Retinal pigment epithelial cell (primary cell): ENCODE data around the gene DPT.

Experiments used
- DNase-seq: peaks from one replicate; pipeline ENCODE4 v3.0.0-alpha.2; 2010; ENCODE audit warnings: low read depth
- H3K4me3 ChIP-seq: 2 replicates; pipeline ENCODE4 v1.5.1; 2011; ENCODE audit warnings: mild to moderate bottlenecking, low read length, control low read depth, moderate library complexity
- TF ChIP-seq, protein P1 (sequence below): conservative IDR thresholded peaks from 2 replicates; pipeline ENCODE4 v1.5.1; 2011; ENCODE audit warnings: low read depth, low read length, control low read depth, inconsistent platforms

The DPT gene

DNA sequence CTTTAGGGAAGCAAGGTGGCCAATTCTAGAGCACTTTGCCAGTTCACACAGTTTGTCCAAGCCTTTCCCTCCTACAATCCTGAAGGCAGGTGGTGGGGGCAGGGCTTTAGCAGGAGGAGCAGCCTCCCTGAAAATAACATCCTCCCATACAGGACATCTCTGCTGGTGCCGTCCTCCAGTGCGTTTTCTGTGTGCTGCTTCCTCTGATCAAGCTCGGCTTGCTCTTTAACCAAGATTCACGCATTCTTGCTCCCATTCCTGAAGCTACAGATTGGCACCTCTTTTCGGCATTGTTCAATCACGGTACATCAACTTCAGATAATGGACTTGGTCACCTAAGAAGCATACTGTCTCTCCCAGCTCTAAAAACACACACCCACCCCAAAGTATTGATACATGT, 7.5 kb upstream of the DPT start:
- TF ChIP-seq, protein P1, sequence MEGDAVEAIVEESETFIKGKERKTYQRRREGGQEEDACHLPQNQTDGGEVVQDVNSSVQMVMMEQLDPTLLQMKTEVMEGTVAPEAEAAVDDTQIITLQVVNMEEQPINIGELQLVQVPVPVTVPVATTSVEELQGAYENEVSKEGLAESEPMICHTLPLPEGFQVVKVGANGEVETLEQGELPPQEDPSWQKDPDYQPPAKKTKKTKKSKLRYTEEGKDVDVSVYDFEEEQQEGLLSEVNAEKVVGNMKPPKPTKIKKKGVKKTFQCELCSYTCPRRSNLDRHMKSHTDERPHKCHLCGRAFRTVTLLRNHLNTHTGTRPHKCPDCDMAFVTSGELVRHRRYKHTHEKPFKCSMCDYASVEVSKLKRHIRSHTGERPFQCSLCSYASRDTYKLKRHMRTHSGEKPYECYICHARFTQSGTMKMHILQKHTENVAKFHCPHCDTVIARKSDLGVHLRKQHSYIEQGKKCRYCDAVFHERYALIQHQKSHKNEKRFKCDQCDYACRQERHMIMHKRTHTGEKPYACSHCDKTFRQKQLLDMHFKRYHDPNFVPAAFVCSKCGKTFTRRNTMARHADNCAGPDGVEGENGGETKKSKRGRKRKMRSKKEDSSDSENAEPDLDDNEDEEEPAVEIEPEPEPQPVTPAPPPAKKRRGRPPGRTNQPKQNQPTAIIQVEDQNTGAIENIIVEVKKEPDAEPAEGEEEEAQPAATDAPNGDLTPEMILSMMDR: no peak
- no peak overlapping the region for H3K4me3 ChIP-seq
- no peak for DNase-seq

DNA sequence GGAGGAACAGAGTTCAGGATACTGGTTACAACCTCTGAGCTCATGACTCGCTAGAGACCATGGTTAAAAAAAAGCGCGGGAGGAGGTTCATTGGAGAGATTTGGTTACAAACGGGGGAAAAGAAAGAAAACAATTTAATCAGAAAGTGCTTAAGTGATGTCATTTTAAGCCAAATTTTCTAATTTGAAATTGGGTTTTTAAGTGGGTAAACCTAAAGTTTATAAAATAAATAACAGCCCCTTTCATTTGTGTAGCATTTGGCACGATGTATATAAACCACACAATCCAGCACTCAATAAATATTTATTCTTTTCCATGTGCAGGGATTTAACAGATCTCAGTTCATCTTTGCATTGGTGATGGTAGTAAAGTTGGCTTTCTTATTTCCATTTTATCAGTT, 7.0 kb upstream of the DPT start:
- DNase-seq: no peak
- TF ChIP-seq, protein P1: no peak
- no peak overlapping the region for H3K4me3 ChIP-seq

DNA sequence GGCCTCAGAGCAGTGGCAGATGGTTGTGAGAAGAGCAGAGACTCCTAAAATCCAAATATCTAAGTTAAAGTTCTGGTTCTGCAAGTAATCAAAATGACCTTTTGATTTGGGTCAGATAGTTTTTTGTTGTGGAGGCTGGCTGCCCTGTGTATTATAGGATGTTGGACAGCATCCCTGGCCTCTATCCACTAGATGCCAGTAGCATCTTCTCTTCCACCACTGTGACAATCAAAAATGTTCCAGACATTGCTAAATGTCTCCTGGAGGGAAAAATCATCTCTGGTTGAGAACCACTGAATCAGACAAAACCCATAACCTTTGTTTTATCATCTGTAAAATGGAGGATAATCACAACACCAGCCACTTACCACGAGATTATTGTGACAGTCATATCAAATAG, 5.9 kb upstream of the DPT start:
- DNase-seq: no peak
- H3K4me3 ChIP-seq: no peak overlapping the region
- TF ChIP-seq, protein P1: no peak

DNA sequence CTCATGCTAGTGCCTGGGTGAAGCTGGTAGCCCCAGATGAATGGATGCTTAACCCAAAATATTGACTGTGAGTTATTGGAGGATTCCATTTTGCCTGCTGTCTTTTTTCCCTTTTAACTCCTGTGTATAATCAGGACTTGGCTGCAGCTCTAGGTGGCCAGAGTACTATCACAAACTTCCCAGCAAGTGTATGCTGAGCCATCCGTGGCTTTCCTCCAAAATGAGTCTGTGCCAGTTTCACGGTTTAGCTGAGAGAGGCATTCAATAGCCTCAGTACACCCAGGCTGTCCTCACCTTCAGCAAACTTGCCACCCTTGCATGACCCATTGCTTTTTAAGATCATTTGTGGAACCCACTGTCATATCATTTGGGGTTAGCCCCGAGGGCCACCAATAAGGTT, 5.3 kb upstream of the DPT start:
- H3K4me3 ChIP-seq: no peak overlapping the region
- TF ChIP-seq, protein P1: no peak
- DNase-seq: no peak

DNA sequence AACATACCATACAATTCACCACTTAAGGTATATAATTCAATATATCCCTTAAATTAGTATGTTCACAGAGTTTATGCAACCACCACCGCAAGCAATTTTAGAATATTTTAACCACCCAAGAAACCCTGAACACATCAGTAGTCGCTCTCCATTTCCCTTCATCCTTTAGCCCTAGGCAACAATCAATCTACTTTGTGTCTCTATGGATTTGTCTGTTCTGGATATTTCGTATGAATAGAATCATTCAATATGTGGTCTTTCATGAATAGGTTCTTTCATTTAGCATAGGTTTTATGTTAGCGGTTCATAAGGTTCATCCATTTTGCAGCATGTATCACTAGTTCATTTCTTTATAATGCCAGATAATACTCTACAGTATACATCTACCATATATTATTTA, 4.2 kb upstream of the DPT start:
- TF ChIP-seq, protein P1: no peak
- H3K4me3 ChIP-seq: no peak overlapping the region
- DNase-seq: no peak

DNA sequence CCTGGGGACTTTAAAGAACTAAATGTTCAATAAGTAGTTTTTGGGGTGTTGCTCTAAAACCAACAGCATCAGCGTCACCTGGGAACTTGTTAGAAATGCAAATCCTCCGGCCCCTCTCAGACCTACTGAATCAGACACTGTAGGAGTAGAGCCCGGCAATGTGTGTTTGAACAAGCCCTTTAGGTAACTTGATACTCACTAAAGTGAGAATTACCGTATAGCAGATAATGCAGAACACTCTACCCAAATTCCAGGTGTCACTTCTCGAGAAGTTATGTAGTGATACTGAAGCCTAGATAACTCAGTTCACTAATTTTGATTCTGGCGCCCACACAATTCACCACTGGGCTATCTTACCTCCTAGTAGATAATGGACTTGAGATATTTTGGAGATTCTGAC, 3.7 kb upstream of the DPT start:
- H3K4me3 ChIP-seq: no peak overlapping the region
- no peak for DNase-seq
- TF ChIP-seq, protein P1: no peak

DNA sequence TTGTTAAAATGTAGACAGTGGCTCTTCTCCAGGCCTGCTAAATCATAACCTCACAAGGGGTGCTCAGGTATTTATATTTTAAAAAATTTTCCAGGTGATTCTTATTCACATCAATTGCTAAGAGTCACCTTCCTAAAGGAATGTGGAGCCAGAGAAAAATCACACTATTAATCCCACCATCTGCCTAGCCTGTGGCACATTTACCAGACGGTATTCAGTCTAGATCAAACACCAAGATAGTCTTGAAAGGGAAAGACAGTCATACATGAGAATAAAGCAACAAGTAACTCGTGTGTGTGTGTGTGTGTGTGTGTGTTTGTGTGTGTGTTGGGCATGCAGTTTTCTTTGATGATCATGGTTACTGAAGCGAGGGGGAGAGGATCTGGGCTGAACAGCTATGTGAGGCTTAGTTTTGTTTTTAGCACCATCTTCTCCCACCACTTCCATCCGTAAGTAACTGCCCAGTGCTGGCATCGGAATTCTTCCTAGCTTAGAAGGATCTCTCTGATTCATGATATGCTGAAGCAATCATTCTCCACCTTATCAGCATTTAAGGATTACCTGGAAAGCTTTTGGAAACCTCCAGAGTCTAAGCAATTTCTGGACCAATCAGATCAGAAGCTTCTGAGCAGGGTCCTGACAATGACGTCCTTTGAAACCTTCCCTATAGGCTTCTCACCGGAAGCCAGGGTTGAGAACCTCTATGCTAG, 2.4 kb upstream of the DPT start:
- DNase-seq: no peak
- TF ChIP-seq, protein P1: no peak

More for the DNA sequence above, 2.4 kb upstream of the DPT start:
- H3K4me3 ChIP-seq: no peak overlapping the region
